ENCODE data around the gene AS3MT. TPM values are rescaled to one million over a fixed set of nuclear protein-coding genes. Genes with fewer than 3 reads are reported as not detected.

AS3MT gene
- polyA plus RNA-seq, 1 of the 3 experiments (the other 2 are of a cell fraction): 9.0 TPM

GRCh38 chr10:102919246-102919959, 50.1 kb downstream of the AS3MT start:
- TF ChIP-seq SMC3 (IDR thresholded peaks at IDR 0.05; ENCODE audit: low read depth, low read length): no peak
- no peak for TF ChIP-seq IRF3 (IDR thresholded peaks at IDR 0.05; ENCODE audit: low read depth, low read length)
- 0 out of 2 replicates have a peak, but pooled peaks have one; percentile 44 for TF ChIP-seq MXI1 (IDR thresholded peaks at IDR 0.05; ENCODE audit: low read depth, low read length)
- peak; percentile 67; the same call in 1 of the 2 replicates for TF ChIP-seq MAX (IDR thresholded peaks at IDR 0.05; ENCODE audit: low read depth)
- Histone ChIP-seq H3K36me3 (replicated peaks in 1 of 2; ENCODE audit: control insufficient read depth in 1 of 2, insufficient read depth in 2 of 2, low read length in 1 of 2) (no peaks in the 10 kb centered on the region), H3K9me3 (peaks cover 3% of the 10 kb centered on the region; the same call in 1 of the 2 replicates), H3K79me2 (ENCODE audit: insufficient read depth) (no peaks in the 10 kb centered on the region), H3K4me1 (ENCODE audit: control insufficient read depth in 1 of 2, insufficient read depth in 2 of 2, low read depth in 1 of 2, low read length in 1 of 2) (peaks cover 13 to 28% of the 10 kb centered on the region in 2 experiments; a peak in 3 of 4 replicates), H3K9me2 (no peaks in the 10 kb centered on the region), H4K20me1 (ENCODE audit: insufficient read depth) (no peaks in the 10 kb centered on the region), H2AFZ (ENCODE audit: low read depth) (peak overlapping the region; percentile 86), H3K27me3 (ENCODE audit: insufficient read depth) (no peaks in the 10 kb centered on the region), H3F3A (replicated peaks; ENCODE audit: insufficient read depth) (peaks cover 4% of the 10 kb centered on the region), H3K27ac (ENCODE audit: low read depth in 2 of 2, low read length in 1 of 2) (no peak overlapping the region; a peak in 1 of 4 replicates), H3K9ac (peak overlapping the region; percentile 75; the same call in 1 of the 2 replicates), H3K4me3 (ENCODE audit: low read depth in 2 of 2, low read length in 1 of 2) (peak overlapping the region; percentile 97 to 99), H3K4me2 (peak overlapping the region; percentile 88)
- ChIA-PET CTCF (interaction anchor here (0.7 to 6.6 kb wide), 6 partner anchors 10 to 414 kb away, joined by 3 to 264 read pairs (median 4); no protein-coding TSS in a partner anchor), POLR2A (no interaction called here)
- DNase-seq: peak; percentile 38
- 46% methylated on average over 25 of the region's 47 CpGs for WGBS (ENCODE audit: low lambda C conversion rate)

- Histone ChIP-seq H3K27ac (ENCODE audit: low read depth in 2 of 2, low read length in 1 of 2) (no peak overlapping the region), H3K9me3 (peaks cover 3% of the 10 kb centered on the region; the same call in 1 of the 2 replicates), H3K4me3 (ENCODE audit: low read depth in 2 of 2, low read length in 1 of 2) (peak overlapping the region; percentile 97 to 99), H3K4me1 (ENCODE audit: control insufficient read depth in 1 of 2, insufficient read depth in 2 of 2, low read depth in 1 of 2, low read length in 1 of 2) (peaks cover 13 to 28% of the 10 kb centered on the region in 2 experiments; a peak in 3 of 4 replicates), H3K36me3 (replicated peaks in 1 of 2; ENCODE audit: control insufficient read depth in 1 of 2, insufficient read depth in 2 of 2, low read length in 1 of 2) (no peaks in the 10 kb centered on the region), H3K27me3 (ENCODE audit: insufficient read depth) (no peaks in the 10 kb centered on the region), H3F3A (replicated peaks; ENCODE audit: insufficient read depth) (peaks cover 4% of the 10 kb centered on the region), H3K9ac (no peak overlapping the region), H3K4me2 (peak overlapping the region; percentile 88), H4K20me1 (ENCODE audit: insufficient read depth) (no peaks in the 10 kb centered on the region), H3K79me2 (ENCODE audit: insufficient read depth) (no peaks in the 10 kb centered on the region), H3K9me2 (no peaks in the 10 kb centered on the region), H2AFZ (ENCODE audit: low read depth) (peak overlapping the region; percentile 58; the same call in 1 of the 2 replicates)
- ChIA-PET CTCF (interaction anchor here (0.7 to 6.6 kb wide), 8 partner anchors 9 to 413 kb away, joined by 3 to 264 read pairs (median 4); no protein-coding TSS in a partner anchor), POLR2A (no interaction called here)
- DNase-seq: no peak
- WGBS (ENCODE audit: low lambda C conversion rate): 59% methylated on average over 9 of the region's 9 CpGs
- TF ChIP-seq JUND (IDR thresholded peaks at IDR 0.05) (no peak), TEAD4 (IDR thresholded peaks at IDR 0.05; ENCODE audit: borderline replicate concordance, insufficient read depth) (no peak), ZBTB33 (IDR thresholded peaks at IDR 0.05; ENCODE audit: borderline replicate concordance, low read depth) (no peak), FOXM1 (IDR thresholded peaks at IDR 0.05; ENCODE audit: low read depth) (no peak), FOXJ3 (CRISPR knock-in tag; IDR thresholded peaks at IDR 0.05) (no peak), USF2 (IDR thresholded peaks at IDR 0.05; ENCODE audit: borderline replicate concordance, low read depth, low read length) (no peak), PBX3 (IDR thresholded peaks at IDR 0.05) (no peak), CTCF (IDR thresholded peaks at IDR 0.05) (no peak), SIN3A (IDR thresholded peaks at IDR 0.05; ENCODE audit: borderline replicate concordance, low read depth, low read length) (no peak)
Measured at GRCh38 chr10:102919992-102920739, 50.9 kb downstream of the AS3MT start.

All from SK-N-SH (cell line).